ENCODE data around the gene LMBR1. TPM values are rescaled to one million over a fixed set of nuclear protein-coding genes. Genes with fewer than 3 reads are reported as not detected.

LMBR1 gene
- total RNA-seq, 1 experiment from 2014 or later: 82.6 TPM

DNA sequence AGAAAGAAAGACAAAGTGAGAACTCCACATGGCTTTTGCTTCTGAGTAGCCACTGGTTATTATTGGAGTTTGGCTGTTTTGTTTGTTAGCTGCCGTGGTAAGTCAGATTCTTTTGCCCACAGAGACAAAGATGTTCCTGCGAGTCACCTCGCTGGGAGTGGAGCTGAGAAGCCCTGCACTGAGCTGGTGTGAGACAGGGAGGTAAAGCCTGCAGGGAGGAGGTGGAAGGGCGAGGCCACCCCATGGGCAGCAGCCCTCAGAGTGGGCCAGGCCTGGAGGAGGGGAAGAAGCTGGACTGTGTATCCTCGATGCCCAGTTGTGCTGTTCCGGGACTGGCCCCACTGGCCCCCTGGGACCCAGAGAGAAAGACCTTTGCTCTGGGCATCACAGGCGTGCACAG lies 42.3 kb upstream of the LMBR1 start:
- ChIA-PET POLR2A (no interaction called here), CTCF (no interaction called here)
- no peaks in the 10 kb centered on the region for H3K9me3 ChIP-seq (ENCODE audit: control insufficient read depth, insufficient read depth, low read depth, low read length)
- DNase-seq (ENCODE audit: low read depth, low spot score): no peak
- TF ChIP-seq SIN3A (IDR thresholded peaks at IDR 0.05; ENCODE audit: borderline replicate concordance, insufficient read depth, low read depth, low read length) (no peak), POLR2AphosphoS5 (IDR thresholded peaks at IDR 0.05; ENCODE audit: low read depth, low read length) (no peak), TCF7L2 (IDR thresholded peaks at IDR 0.05; ENCODE audit: low read depth, low read length) (no peak)
- TF ChIP-seq, protein P1, sequence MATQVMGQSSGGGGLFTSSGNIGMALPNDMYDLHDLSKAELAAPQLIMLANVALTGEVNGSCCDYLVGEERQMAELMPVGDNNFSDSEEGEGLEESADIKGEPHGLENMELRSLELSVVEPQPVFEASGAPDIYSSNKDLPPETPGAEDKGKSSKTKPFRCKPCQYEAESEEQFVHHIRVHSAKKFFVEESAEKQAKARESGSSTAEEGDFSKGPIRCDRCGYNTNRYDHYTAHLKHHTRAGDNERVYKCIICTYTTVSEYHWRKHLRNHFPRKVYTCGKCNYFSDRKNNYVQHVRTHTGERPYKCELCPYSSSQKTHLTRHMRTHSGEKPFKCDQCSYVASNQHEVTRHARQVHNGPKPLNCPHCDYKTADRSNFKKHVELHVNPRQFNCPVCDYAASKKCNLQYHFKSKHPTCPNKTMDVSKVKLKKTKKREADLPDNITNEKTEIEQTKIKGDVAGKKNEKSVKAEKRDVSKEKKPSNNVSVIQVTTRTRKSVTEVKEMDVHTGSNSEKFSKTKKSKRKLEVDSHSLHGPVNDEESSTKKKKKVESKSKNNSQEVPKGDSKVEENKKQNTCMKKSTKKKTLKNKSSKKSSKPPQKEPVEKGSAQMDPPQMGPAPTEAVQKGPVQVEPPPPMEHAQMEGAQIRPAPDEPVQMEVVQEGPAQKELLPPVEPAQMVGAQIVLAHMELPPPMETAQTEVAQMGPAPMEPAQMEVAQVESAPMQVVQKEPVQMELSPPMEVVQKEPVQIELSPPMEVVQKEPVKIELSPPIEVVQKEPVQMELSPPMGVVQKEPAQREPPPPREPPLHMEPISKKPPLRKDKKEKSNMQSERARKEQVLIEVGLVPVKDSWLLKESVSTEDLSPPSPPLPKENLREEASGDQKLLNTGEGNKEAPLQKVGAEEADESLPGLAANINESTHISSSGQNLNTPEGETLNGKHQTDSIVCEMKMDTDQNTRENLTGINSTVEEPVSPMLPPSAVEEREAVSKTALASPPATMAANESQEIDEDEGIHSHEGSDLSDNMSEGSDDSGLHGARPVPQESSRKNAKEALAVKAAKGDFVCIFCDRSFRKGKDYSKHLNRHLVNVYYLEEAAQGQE (IDR thresholded peaks at IDR 0.05; ENCODE audit: insufficient read depth in 1 of 2, low read depth in 2 of 2, low read length in 1 of 2): no peak
- TF ChIP-seq, protein P2, sequence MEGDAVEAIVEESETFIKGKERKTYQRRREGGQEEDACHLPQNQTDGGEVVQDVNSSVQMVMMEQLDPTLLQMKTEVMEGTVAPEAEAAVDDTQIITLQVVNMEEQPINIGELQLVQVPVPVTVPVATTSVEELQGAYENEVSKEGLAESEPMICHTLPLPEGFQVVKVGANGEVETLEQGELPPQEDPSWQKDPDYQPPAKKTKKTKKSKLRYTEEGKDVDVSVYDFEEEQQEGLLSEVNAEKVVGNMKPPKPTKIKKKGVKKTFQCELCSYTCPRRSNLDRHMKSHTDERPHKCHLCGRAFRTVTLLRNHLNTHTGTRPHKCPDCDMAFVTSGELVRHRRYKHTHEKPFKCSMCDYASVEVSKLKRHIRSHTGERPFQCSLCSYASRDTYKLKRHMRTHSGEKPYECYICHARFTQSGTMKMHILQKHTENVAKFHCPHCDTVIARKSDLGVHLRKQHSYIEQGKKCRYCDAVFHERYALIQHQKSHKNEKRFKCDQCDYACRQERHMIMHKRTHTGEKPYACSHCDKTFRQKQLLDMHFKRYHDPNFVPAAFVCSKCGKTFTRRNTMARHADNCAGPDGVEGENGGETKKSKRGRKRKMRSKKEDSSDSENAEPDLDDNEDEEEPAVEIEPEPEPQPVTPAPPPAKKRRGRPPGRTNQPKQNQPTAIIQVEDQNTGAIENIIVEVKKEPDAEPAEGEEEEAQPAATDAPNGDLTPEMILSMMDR (IDR thresholded peaks at IDR 0.05): no peak
- no peak overlapping the region for H3K27ac ChIP-seq (ENCODE audit: low read length)
- intact Hi-C loops (cut with micrococcal nuclease; ENCODE audit: unreplicated experiment) (no loop called here), in situ Hi-C loops (cut with HindIII; ENCODE audit: low pct_unique_long_range_greater_than_20kb, low sequenced_read_pairs) (no loop called here)
- no TSS peak for BruUV-seq (replicated peaks)
- no peaks in the 10 kb centered on the region for H3K4me1 ChIP-seq (ENCODE audit: control insufficient read depth, insufficient read depth, low read length)
- H3K27me3 ChIP-seq (ENCODE audit: control insufficient read depth, insufficient read depth, low read length): no peaks in the 10 kb centered on the region
- H3K4me3 ChIP-seq (ENCODE audit: low read depth in 2 of 2, low read length in 2 of 2): no peak overlapping the region
- ATAC-seq: no peak; the same call in 1 of the 2 replicates
- H3K36me3 ChIP-seq (ENCODE audit: control insufficient read depth, insufficient read depth, low read length): no peaks in the 10 kb centered on the region

DNA sequence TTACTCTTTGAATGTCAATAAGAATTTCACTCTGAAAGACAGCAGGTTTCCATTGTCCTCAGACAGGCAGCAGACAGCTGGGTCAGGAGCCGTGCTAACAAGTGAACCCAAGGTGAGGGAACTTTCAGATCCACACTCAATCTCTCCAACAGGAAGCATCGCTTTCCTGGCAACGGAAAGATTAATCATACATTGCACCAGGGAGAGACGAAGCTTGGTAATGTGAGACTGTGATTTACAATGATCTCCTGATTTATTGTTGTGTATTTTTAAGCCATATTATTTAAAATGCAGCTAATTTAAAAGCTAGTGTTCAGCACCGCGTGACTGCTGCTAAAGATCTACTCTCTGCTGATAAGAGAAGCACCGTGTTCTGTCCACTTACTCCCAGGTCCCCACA lies 39.0 kb upstream of the LMBR1 start:
- Histone ChIP-seq H3K4me3 (ENCODE audit: low read depth in 2 of 2, low read length in 2 of 2) (no peak overlapping the region), H3K27ac (ENCODE audit: low read length) (no peak overlapping the region)

More for the DNA sequence above, 39.0 kb upstream of the LMBR1 start:
- Histone ChIP-seq H3K27me3 (ENCODE audit: control insufficient read depth, insufficient read depth, low read length) (no peaks in the 10 kb centered on the region), H3K4me1 (ENCODE audit: control insufficient read depth, insufficient read depth, low read length) (no peaks in the 10 kb centered on the region), H3K36me3 (ENCODE audit: control insufficient read depth, insufficient read depth, low read length) (no peaks in the 10 kb centered on the region), H3K9me3 (ENCODE audit: control insufficient read depth, insufficient read depth, low read depth, low read length) (no peaks in the 10 kb centered on the region)
- ATAC-seq (no peak), DNase-seq (ENCODE audit: low read depth, low spot score) (no peak)
- POLR2A ChIA-PET: no interaction called here
- in situ Hi-C loops (cut with HindIII; ENCODE audit: low pct_unique_long_range_greater_than_20kb, low sequenced_read_pairs) (no loop called here), intact Hi-C loops (cut with micrococcal nuclease; ENCODE audit: unreplicated experiment) (no loop called here)
- BruUV-seq (replicated peaks): no TSS peak
- TF ChIP-seq, protein P1 (IDR thresholded peaks at IDR 0.05; ENCODE audit: insufficient read depth in 1 of 2, low read depth in 2 of 2, low read length in 1 of 2): no peak
- CTCF ChIA-PET: no interaction called here
